Hepatocyte (in vitro differentiated cells): ENCODE data around the gene PRKG1.

ENCODE experiments used
- CTCF ChIP-seq: fragments of 200-600 bp; sonication (generic); IDR thresholded peaks from 2 replicates; pipeline ENCODE4 v1.5.1; 2016; ENCODE audit warnings: antibody characterized with exemption, mild to moderate bottlenecking; ENCODE audit not compliant: poor library complexity
- EZH2 ChIP-seq: fragments of 200-600 bp; sonication (generic); IDR thresholded peaks from 2 replicates; pipeline ENCODE4 v1.6.1; 2016; ENCODE audit warnings: antibody characterized with exemption, mild to moderate bottlenecking, borderline replicate concordance
- EZH2phosphoT487 ChIP-seq: fragments of 200-600 bp; sonication (generic); IDR thresholded peaks from one replicate; pipeline ENCODE4 v1.6.1; 2018; ENCODE audit warnings: antibody characterized with exemption, mild to moderate bottlenecking, low read depth, moderate library complexity; ENCODE audit not compliant: unreplicated experiment, severe bottlenecking

GRCh38 chr10:51137756-51138529, 63.7 kb downstream of the PRKG1 start:
- TF ChIP-seq CTCF (no peak), EZH2 (no peak), EZH2phosphoT487 (no peak)
